Measurements from ENCODE around the gene PCSK2. TPM values are rescaled to one million over a fixed set of nuclear protein-coding genes. Genes with fewer than 3 reads are reported as not detected.

Gene PCSK2
- total RNA-seq, 4 donors from 2014 or later: 0.29 TPM; not detected in 3

- H3K27ac ChIP-seq: no peak overlapping the region
- no peak for TF ChIP-seq CTCF (IDR thresholded peaks at IDR 0.05 in 4 of 5, conservative IDR thresholded peaks at IDR 0.05 in 1 of 5)
- intact Hi-C loops (cut with DNase I; ENCODE audit: low total_unique reads): no loop called here
- DNase-seq: no peak
- in situ Hi-C loops (cut with MboI; ENCODE audit: low sequenced_read_pairs in 4 of 4): no loop called here
- ATAC-seq: no peak
- H3K4me3 ChIP-seq: no peak overlapping the region
- H3K27me3 ChIP-seq: no peaks in the 10 kb centered on the region
- no peaks in the 10 kb centered on the region for H3K9me3 ChIP-seq
- H3K4me1 ChIP-seq: no peaks in the 10 kb centered on the region
- no peaks in the 10 kb centered on the region for H3K36me3 ChIP-seq
These were observed 264.2 kb downstream of the PCSK2 start for GRCh38 chr20:17491041-17491440.

GRCh38 chr20:17491488-17491887 lies 264.6 kb downstream of the PCSK2 start:
- intact Hi-C loops (cut with DNase I; ENCODE audit: low total_unique reads) (no loop called here), in situ Hi-C loops (cut with MboI; ENCODE audit: low sequenced_read_pairs in 4 of 4) (no loop called here)
- no peaks in the 10 kb centered on the region for H3K9me3 ChIP-seq
- H3K36me3 ChIP-seq: no peaks in the 10 kb centered on the region
- H3K4me3 ChIP-seq: no peak overlapping the region
- no peak for TF ChIP-seq CTCF (IDR thresholded peaks at IDR 0.05 in 4 of 5, conservative IDR thresholded peaks at IDR 0.05 in 1 of 5)
- TF ChIP-seq POLR2A (IDR thresholded peaks at IDR 0.05): no peak
- no peak for ATAC-seq
- no peaks in the 10 kb centered on the region for H3K27me3 ChIP-seq
- no peak overlapping the region for H3K27ac ChIP-seq
- H3K4me1 ChIP-seq: no peaks in the 10 kb centered on the region
- no peak for DNase-seq

GRCh38 chr20:17493173-17493572 lies 266.3 kb downstream of the PCSK2 start:
- H3K4me1 ChIP-seq: no peaks in the 10 kb centered on the region
- no peak for ATAC-seq
- H3K27me3 ChIP-seq: no peaks in the 10 kb centered on the region
- H3K36me3 ChIP-seq: no peaks in the 10 kb centered on the region
- in situ Hi-C loops (cut with MboI; ENCODE audit: low sequenced_read_pairs in 4 of 4) (no loop called here), intact Hi-C loops (cut with DNase I; ENCODE audit: low total_unique reads) (no loop called here)
- no peak for TF ChIP-seq POLR2A (IDR thresholded peaks at IDR 0.05)
- no peak for TF ChIP-seq CTCF (IDR thresholded peaks at IDR 0.05 in 4 of 5, conservative IDR thresholded peaks at IDR 0.05 in 1 of 5)
- H3K27ac ChIP-seq: no peak overlapping the region
- H3K4me3 ChIP-seq: no peak overlapping the region
- H3K9me3 ChIP-seq: no peaks in the 10 kb centered on the region
- no peak for DNase-seq

GRCh38 chr20:17494201-17494600 lies 267.4 kb downstream of the PCSK2 start:
- in situ Hi-C loops (cut with MboI; ENCODE audit: low sequenced_read_pairs in 4 of 4): no loop called here

More at GRCh38 chr20:17494201-17494600, 267.4 kb downstream of the PCSK2 start:
- DNase-seq (no peak), ATAC-seq (no peak)
- Histone ChIP-seq H3K4me3 (no peak overlapping the region), H3K27ac (no peak overlapping the region), H3K36me3 (no peaks in the 10 kb centered on the region), H3K4me1 (no peaks in the 10 kb centered on the region), H3K27me3 (no peaks in the 10 kb centered on the region), H3K9me3 (no peaks in the 10 kb centered on the region)
- TF ChIP-seq CTCF (IDR thresholded peaks at IDR 0.05 in 4 of 5, conservative IDR thresholded peaks at IDR 0.05 in 1 of 5) (no peak), POLR2A (IDR thresholded peaks at IDR 0.05) (no peak)
- intact Hi-C loops (cut with DNase I; ENCODE audit: low total_unique reads): no loop called here
